ENCODE measurements around the gene NSMCE4A. TPM values are rescaled to one million over a fixed set of nuclear protein-coding genes. Genes with fewer than 3 reads are reported as not detected.

The NSMCE4A gene
- total and polyA plus RNA-seq, 9 of the 15 experiments (the other 6 are each of a cell fraction or from before 2014, with no cell fraction given): 8.4 to 88.5 (median 46.4) TPM

GRCh38 chr10:121921238-121921931 lies 53.6 kb downstream of the NSMCE4A start (continued):
- TF ChIP-seq ZBTB40 (IDR thresholded peaks at IDR 0.05) (peak; percentile 90), ZBTB40 (CRISPR knock-in tag; IDR thresholded peaks at IDR 0.05) (peak; percentile 68; the same call in 1 of the 2 replicates), HMG20B (CRISPR knock-in tag; IDR thresholded peaks at IDR 0.05) (no peak), ZFX (CRISPR knock-in tag; IDR thresholded peaks at IDR 0.05) (peak; percentile 39; the same call in 1 of the 2 replicates), FOXJ2 (tag; IDR thresholded peaks at IDR 0.05) (0 out of 2 replicates have a peak, but pooled peaks have one; percentile 50)

Measured in K562 (cell line).